ENCODE data around the gene DDX5.

DNA sequence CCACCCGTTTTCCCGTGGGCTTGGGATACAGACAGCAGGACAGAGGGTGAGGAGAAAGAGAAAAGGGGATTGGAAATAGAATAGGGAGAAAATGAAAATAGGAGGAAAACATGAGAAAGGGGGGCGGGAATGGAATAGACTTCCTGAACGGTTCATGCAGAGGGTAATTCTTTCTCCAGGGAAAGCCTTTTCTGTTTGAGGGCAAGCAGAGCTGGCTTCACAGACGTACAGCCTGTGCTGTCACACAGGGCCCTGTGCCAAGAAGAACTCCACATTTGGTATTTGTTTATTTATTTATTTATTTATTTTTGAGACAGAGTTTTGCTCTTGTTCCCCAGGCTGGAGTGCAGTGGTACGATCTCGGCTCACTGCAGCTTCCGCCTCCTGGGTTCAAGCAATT lies 45.1 kb downstream of the DDX5 start:
- no peak for TF ChIP-seq POLR2A (IDR thresholded peaks at IDR 0.05; ENCODE audit: low read depth, low read length)
- no peak for TF ChIP-seq TAF1 (IDR thresholded peaks at IDR 0.05; ENCODE audit: borderline replicate concordance, low read depth, low read length)
